Adrenal gland (tissue), 12 donors: ENCODE data around the gene NOC3L. TPM values are rescaled to one million over a fixed set of nuclear protein-coding genes. Genes with fewer than 3 reads are reported as not detected.

Experiments used
- DNase-seq, 7 donors: peaks; one replicate each; pipeline ENCODE4 v3.0.0-alpha.2; 2019 to 2020
- H3K27ac ChIP-seq, 5 donors: fragments of 200-600 bp; sonication (generic) in 4 of 5; 1 replicate in 3 of 5; 2 replicates in 2 of 5; pipeline versions ENCODE4 v1.5.1 to v1.8.0; 2016 to 2020; ENCODE audit warnings: mild to moderate bottlenecking in 1 of 5
- H3K27me3 ChIP-seq: fragments of 200-600 bp; 2 replicates; pipeline ENCODE4 v1.8.0; 2021
- H3K36me3 ChIP-seq, 2 donors: fragments of 200-600 bp; replicated peaks in 1 of 2; 1 replicate in 1 of 2; 2 replicates in 1 of 2; pipeline versions ENCODE4 v1.5.1 to v1.8.0; 2018 to 2022
- H3K4me1 ChIP-seq, 2 donors: fragments of 200-600 bp; replicated peaks in 1 of 2; 1 replicate in 1 of 2; 2 replicates in 1 of 2; pipeline versions ENCODE4 v1.5.1 to v1.8.0; 2018 to 2021
- H3K4me3 ChIP-seq, 4 donors: fragments of 200-600 bp; sonication (generic) in 3 of 4; one replicate each; pipeline ENCODE4 v1.5.1; 2016 to 2018
- H3K9me3 ChIP-seq, 3 donors: fragments of 200-600 bp; sonication (generic) in 1 of 3; replicated peaks in 1 of 3; 1 replicate in 2 of 3; 2 replicates in 1 of 3; pipeline versions ENCODE4 v1.5.1 to v1.8.0; 2016 to 2021
- POLR2A ChIP-seq, 2 donors: fragments of 450-650 bp; IDR thresholded peaks; one replicate each; pipeline ENCODE4 v1.6.1; 2017; ENCODE audit warnings: antibody characterized with exemption in 2 of 2, mild to moderate bottlenecking in 2 of 2, moderate library complexity in 1 of 2
- WGBS, 4 donors: extraction: QIAGEN DNeasy Blood & Tissue Kit in 2 of 4; methylation state at CpG; one replicate each; pipeline versions ENCODE4 v1.1.5 to v1.1.7; 2013 to 2017; 5-methylcytosine and 5-hydroxymethylcytosine counted together
- intact Hi-C, 2 donors: fragments of 100-400 bp; cut with DNase I; formaldehyde crosslinking; loops; one replicate each; pipeline versions ENCODE4 v1.14.1 to v1.15.0; 2022 to 2023
- polyA plus RNA-seq, 3 donors: library from polyadenylated mRNA; stranded (reverse); fragments of 200-250 nt in 2 of 3; fragments of 350-450 nt in 1 of 3; fragmentation: Illumina TruSeq in 1 of 3; extraction: RNeasy Lipid Tissue Mini Kit (QIAGEN cat#74804) in 1 of 3; gene quantifications; one replicate each; pipeline ENCODE4 v1.2.3, GENCODE V29; 2013 to 2014
- total RNA-seq, 9 donors: library from RNA; depleted of rRNA in 4 of 9; stranded (reverse); fragments of >200 nt in 4 of 9; fragments of 120-200 nt in 1 of 9; fragmentation: NEBNext Ultra II Directional in 1 of 9; extraction: Animal tissue kit (Norgen Biotek cat#: 25700) in 1 of 9; gene quantifications; one replicate each; pipeline versions ENCODE4 v1.1.0 to v1.2.4, GENCODE V29; 2013 to 2023
- TF ChIP-seq, protein P1 (sequence below), 6 experiments: fragments of 450-650 bp in 4 of 6; fragments of 200-600 bp in 2 of 6; sonication (generic) in 1 of 6; IDR thresholded peaks; 1 replicate in 5 of 6; 2 replicates in 1 of 6; pipeline versions ENCODE4 v1.5.1 to v1.8.0; 2016 to 2021; ENCODE audit warnings: antibody characterized with exemption in 6 of 6, mild to moderate bottlenecking in 2 of 6, moderate library complexity in 1 of 6
- donor health status: healthy with polysubstance abuse.
- donor health status: Bipolar disorder and iron deficiency.
- donor health status: DM: yes; HTN: yes; CAD: no.
- donor health status: DM: no; HTN: no; CAD: no.
- donor health status: DM: no; HTN: no; CAD: no.
- donor health status: DM: yes; HTN: yes; CAD: no.

Gene NOC3L
- total and polyA plus RNA-seq, 12 donors = 6.2 to 30.2 (median 18.8) TPM

DNA sequence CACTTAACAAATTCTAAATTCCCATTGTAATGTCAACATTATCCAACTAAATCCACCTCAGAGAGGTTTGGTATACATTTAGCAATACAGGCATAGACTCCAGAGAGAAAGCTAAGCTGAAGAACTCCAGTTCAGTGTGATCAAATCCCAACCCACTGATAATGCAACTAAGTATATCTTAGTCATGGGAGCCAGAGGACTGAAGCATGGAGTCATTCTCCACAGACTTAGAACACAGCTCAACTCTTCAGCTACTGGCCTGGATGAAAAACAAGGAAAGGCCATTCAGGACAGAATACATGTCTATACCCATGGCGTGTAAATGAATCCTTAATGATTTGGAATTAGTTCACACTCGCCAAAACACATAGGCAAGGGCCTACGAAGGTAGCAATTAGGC lies 27.9 kb downstream of the NOC3L start:
- Histone ChIP-seq H3K27ac (no peak overlapping the region), H3K4me1 (no peaks in the 10 kb centered on the region), H3K4me3 (no peak overlapping the region), H3K36me3 (peaks cover 0 to 68% of the 10 kb centered on the region in 2 donors), H3K27me3 (no peaks in the 10 kb centered on the region), H3K9me3 (no peaks in the 10 kb centered on the region)
- DNase-seq = no peak
- 91 to 98% (median 95%) methylated on average over 3 of the region's 3 CpGs for WGBS, 4 donors
- intact Hi-C loops = no loop called here
- TF ChIP-seq, protein P1, sequence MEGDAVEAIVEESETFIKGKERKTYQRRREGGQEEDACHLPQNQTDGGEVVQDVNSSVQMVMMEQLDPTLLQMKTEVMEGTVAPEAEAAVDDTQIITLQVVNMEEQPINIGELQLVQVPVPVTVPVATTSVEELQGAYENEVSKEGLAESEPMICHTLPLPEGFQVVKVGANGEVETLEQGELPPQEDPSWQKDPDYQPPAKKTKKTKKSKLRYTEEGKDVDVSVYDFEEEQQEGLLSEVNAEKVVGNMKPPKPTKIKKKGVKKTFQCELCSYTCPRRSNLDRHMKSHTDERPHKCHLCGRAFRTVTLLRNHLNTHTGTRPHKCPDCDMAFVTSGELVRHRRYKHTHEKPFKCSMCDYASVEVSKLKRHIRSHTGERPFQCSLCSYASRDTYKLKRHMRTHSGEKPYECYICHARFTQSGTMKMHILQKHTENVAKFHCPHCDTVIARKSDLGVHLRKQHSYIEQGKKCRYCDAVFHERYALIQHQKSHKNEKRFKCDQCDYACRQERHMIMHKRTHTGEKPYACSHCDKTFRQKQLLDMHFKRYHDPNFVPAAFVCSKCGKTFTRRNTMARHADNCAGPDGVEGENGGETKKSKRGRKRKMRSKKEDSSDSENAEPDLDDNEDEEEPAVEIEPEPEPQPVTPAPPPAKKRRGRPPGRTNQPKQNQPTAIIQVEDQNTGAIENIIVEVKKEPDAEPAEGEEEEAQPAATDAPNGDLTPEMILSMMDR (IDR thresholded peaks at IDR 0.05) = no peak
- TF ChIP-seq POLR2A (IDR thresholded peaks at IDR 0.05) = no peak

DNA sequence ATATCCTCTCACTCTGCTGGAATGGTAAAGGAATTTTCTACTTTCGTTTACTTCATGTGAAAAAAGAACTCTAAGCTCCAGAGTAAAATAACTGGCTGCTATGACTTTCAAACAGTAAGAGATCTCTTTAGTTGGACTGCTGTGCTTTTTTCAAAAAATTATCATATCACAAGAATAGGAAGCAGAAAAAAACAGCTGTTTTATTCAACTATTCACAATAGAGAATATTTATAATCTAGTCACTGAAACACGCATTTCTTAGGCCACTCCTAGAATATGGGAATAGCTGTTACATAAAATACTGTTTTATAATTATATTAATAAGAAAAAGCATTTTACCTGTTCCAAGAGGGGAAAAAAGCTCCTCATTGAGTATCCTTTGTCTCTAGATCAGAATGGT lies 29.7 kb downstream of the NOC3L start:
- Histone ChIP-seq H3K4me3 (no peak overlapping the region), H3K36me3 (peaks cover 0 to 50% of the 10 kb centered on the region in 2 donors), H3K27ac (no peak overlapping the region), H3K27me3 (no peaks in the 10 kb centered on the region), H3K4me1 (no peaks in the 10 kb centered on the region), H3K9me3 (no peaks in the 10 kb centered on the region)
- intact Hi-C loops = no loop called here
- 79 to 87% (median 84%) methylated on average over 2 of the region's 2 CpGs for WGBS, 4 donors
- no peak for TF ChIP-seq POLR2A (IDR thresholded peaks at IDR 0.05)
- TF ChIP-seq, protein P1 (IDR thresholded peaks at IDR 0.05) = no peak
- DNase-seq = no peak

DNA sequence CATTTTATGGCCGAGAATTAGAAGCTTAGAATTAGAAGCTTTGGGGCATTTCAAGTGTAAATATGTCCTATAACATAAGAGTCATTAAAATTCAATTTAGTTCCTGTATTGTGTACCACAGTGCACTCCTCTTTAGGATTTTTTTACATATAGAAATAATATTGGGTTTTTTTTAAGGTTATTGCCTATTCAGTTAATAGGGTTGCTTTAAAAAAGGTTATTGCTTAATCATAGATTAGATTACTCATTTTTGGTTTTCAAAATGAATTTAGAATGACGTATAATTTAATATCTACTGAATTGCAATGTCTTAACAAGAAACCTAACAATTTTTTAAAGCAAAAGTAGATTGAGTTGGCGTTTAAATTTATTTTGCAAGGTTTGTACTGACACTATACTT lies 34.1 kb downstream of the NOC3L start:
- H3K36me3 ChIP-seq = peaks cover 0 to 31% of the 10 kb centered on the region in 2 donors
- H3K9me3 ChIP-seq = no peaks in the 10 kb centered on the region
- WGBS, 4 donors = 88 to 89% (median 89%) methylated on average over 3 of the region's 3 CpGs
- no peak for TF ChIP-seq POLR2A (IDR thresholded peaks at IDR 0.05)
- TF ChIP-seq, protein P1 (IDR thresholded peaks at IDR 0.05) = no peak
- intact Hi-C loops = no loop called here
- H3K4me1 ChIP-seq = no peaks in the 10 kb centered on the region
- DNase-seq = no peak
- peak overlapping the region in 3 of 5 donors; percentile 20 to 54 (median 49) for H3K27ac ChIP-seq
- no peaks in the 10 kb centered on the region for H3K27me3 ChIP-seq
- H3K4me3 ChIP-seq = no peak overlapping the region

DNA sequence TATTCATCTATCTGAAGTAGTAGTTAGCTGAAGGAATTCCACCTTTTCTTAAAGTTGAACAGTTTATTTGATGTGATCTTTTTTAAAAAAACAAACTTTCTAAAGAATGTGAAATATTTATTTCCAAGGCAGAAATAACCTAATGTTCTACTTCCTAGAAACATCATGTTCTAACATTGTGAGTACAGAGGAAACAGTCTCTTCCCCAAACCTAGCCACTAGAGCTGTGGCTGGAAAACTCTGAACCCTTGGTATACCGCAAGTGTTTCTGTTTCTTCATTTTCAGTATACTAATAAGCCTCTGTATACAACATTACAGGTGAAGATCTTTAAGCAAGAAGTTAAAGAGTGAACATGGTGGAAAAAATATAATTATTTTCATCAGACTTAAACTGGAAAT lies 35.1 kb downstream of the NOC3L start:
- no peak for DNase-seq
- Histone ChIP-seq H3K36me3 (peaks cover 0 to 25% of the 10 kb centered on the region in 2 donors), H3K4me3 (no peak overlapping the region), H3K27me3 (no peaks in the 10 kb centered on the region), H3K4me1 (no peaks in the 10 kb centered on the region), H3K9me3 (no peaks in the 10 kb centered on the region), H3K27ac (peak overlapping the region in 4 of 5 donors; percentile 18 to 54 (median 34))
- intact Hi-C loops = no loop called here
- TF ChIP-seq POLR2A (IDR thresholded peaks at IDR 0.05) = no peak
- TF ChIP-seq, protein P1 (IDR thresholded peaks at IDR 0.05) = no peak
- 52 to 82% (median 79%) methylated on average over 1 of the region's 1 CpG for WGBS, 4 donors
